ENCODE results near the gene METTL1. TPM values are rescaled to one million over a fixed set of nuclear protein-coding genes. Genes with fewer than 3 reads are reported as not detected.

Gene METTL1
- total and polyA plus RNA-seq, 7 donors, result 3.8 to 16.7 (median 9.3) TPM

- H3K36me3 ChIP-seq, result peaks cover 0 to 26% (median 13%) of the 10 kb centered on the region in 4 donors
- 1% methylated on average over 76 of the region's 76 CpGs for WGBS, 2 donors
- H3K4me1 ChIP-seq, result peaks cover 0 to 39% (median 34%) of the 10 kb centered on the region in 4 donors
- intact Hi-C loops (cut with DNase I), result no loop called here
- peak; percentile 66 for DNase-seq
- peak overlapping the region; percentile 61 to 77 (median 66) for H3K27ac ChIP-seq
- TF ChIP-seq EP300 (IDR thresholded peaks at IDR 0.05) (no peak), POLR2AphosphoS5 (IDR thresholded peaks at IDR 0.05) (no peak), CTCF (IDR thresholded peaks at IDR 0.05) (no peak), POLR2A (IDR thresholded peaks at IDR 0.05) (no peak)
- H3K9me3 ChIP-seq, result no peaks in the 10 kb centered on the region
- H3K27me3 ChIP-seq, result no peaks in the 10 kb centered on the region
- peak overlapping the region; percentile 51 to 93 (median 84) for H3K4me3 ChIP-seq
These were observed 16.2 kb downstream of the METTL1 start for GRCh38 chr12:57755454-57756372.

- Histone ChIP-seq H3K4me3 (peak overlapping the region; percentile 51 to 93 (median 84)), H3K27ac (peak overlapping the region; percentile 61 to 77 (median 66)), H3K27me3 (no peaks in the 10 kb centered on the region), H3K36me3 (peaks cover 0 to 31% (median 13%) of the 10 kb centered on the region in 4 donors), H3K9me3 (no peaks in the 10 kb centered on the region), H3K4me1 (peaks cover 0 to 41% (median 37%) of the 10 kb centered on the region in 4 donors)
- TF ChIP-seq POLR2AphosphoS5 (IDR thresholded peaks at IDR 0.05), result no peak
- no peak for TF ChIP-seq EP300 (IDR thresholded peaks at IDR 0.05)
- TF ChIP-seq CTCF (IDR thresholded peaks at IDR 0.05), result no peak
- no peak for TF ChIP-seq POLR2A (IDR thresholded peaks at IDR 0.05)
- 0 to 1% methylated on average over 34 of the region's 34 CpGs for WGBS, 2 donors
- intact Hi-C loops (cut with DNase I), result no loop called here
- peak; percentile 67 for DNase-seq
These were observed 16.8 kb downstream of the METTL1 start for GRCh38 chr12:57755194-57755453.

DNA sequence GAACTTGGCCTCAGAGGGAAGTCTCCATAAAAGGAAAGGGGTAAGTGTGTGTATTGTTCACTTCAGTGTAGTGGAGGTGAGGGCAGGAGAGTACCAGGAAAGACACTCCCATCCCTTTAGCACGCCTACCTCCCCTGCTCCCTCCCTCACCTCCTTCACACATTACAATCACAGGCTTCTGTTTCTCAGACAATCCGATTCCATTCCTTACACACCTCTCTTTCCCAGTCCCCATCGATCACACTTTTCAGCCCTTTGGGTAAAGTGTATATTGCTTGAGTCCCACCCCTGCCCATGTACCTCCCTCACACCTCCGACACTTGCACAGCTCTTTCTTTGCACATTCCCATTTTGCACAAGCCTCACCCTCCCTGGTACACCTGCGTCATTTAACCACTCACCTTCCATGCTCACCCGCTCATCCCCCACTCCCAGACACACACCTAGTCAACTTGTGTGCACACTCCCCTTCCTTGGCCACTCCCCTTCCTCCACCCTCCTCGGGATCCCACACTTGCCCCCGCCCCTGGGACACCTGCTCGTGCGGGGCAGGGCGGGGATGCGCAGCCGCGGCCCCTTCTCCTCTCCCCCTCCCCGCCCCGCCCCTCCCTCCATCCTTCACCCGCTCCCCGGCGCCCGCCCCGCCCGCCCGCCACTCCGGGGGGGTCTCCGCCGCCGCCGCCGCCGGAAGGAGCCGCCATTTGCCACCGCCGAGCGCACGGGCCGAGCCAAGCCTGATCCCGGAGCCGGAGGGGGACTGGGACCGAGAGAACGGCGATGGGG, 17.3 kb downstream of the METTL1 start, which contains the start of gene MARCHF9:
TSS of gene MARCHF9 (plus strand) at position 693 of the 783 bp plus-strand sequence. CDS start 426 bp downstream, outside the sequence.
- H3K4me3 ChIP-seq, result peak within 1 kb of the TSS; percentile 51 to 93 (median 84)
- peak within 1 kb of the TSS; percentile 61 to 77 (median 66) for H3K27ac ChIP-seq
- no peaks in the 10 kb centered on the region for H3K9me3 ChIP-seq
- 1% methylated on average over 41 of the region's 41 CpGs for WGBS, 2 donors
- intact Hi-C loops (cut with DNase I), result no loop called here
- TF ChIP-seq POLR2AphosphoS5 (IDR thresholded peaks at IDR 0.05) (peak in 1 of 4 donors; percentile 18), CTCF (IDR thresholded peaks at IDR 0.05) (no peak), EP300 (IDR thresholded peaks at IDR 0.05) (no peak), POLR2A (IDR thresholded peaks at IDR 0.05) (no peak)
- peaks cover 0 to 41% (median 37%) of the 10 kb centered on the region in 4 donors for H3K4me1 ChIP-seq
- H3K27me3 ChIP-seq, result no peaks in the 10 kb centered on the region
- DNase-seq, result peak; percentile 79
- H3K36me3 ChIP-seq, result peaks cover 0 to 37% (median 13%) of the 10 kb centered on the region in 4 donors

DNA sequence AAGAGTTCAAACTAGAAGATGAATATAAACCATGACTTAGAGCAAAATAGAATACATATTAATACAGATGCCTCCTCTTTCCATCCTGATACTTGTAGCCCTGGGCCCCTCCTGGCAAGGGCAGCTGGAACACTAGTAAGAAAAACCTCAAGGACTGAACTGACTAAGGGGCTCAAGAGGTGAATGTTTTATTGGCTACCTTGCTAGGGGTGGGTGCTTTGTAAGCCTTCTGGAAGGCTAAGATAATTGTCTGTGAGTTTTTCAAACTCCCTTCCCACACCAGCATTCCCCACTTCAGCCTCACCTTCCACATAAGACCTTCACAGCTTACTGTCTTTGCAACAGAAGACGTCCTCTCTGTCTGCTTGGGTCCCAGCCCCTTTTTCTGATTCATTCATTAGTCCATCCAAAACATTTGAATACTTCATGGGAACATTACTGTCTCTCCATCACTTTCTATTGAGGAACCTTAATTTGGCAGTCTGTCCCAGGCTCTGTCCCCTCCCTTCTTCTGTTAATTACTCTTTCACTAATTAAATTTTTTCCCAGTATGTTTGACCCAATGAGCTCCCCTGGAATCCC, 18.1 kb downstream of the METTL1 start:
- peaks cover 0 to 41% (median 37%) of the 10 kb centered on the region in 4 donors for H3K4me1 ChIP-seq
- TF ChIP-seq POLR2A (IDR thresholded peaks at IDR 0.05) (no peak), CTCF (IDR thresholded peaks at IDR 0.05) (no peak), POLR2AphosphoS5 (IDR thresholded peaks at IDR 0.05) (no peak), EP300 (IDR thresholded peaks at IDR 0.05) (no peak)
- peaks cover 0 to 39% (median 14%) of the 10 kb centered on the region in 4 donors for H3K36me3 ChIP-seq
- H3K9me3 ChIP-seq, result no peaks in the 10 kb centered on the region
- 29 to 42% methylated on average over 1 of the region's 1 CpG for WGBS, 2 donors
- H3K27me3 ChIP-seq, result no peaks in the 10 kb centered on the region
- no peak overlapping the region for H3K4me3 ChIP-seq
- intact Hi-C loops (cut with DNase I), result no loop called here
- no peak for DNase-seq
- H3K27ac ChIP-seq, result peak overlapping the region in 1 of 4 donors; percentile 61

Data from sigmoid colon (tissue), 7 donors.